Vagina (tissue), 2 donors: Measurements from ENCODE around the gene MYO7A. TPM values are rescaled to one million over a fixed set of nuclear protein-coding genes. Genes with fewer than 3 reads are reported as not detected.

Source experiments
- DNase-seq, 2 donors: peaks; one replicate each; pipeline ENCODE4 v3.0.0-alpha.2; 2017; ENCODE audit errors: extremely low spot score in 2 of 2
- H3K27ac ChIP-seq: fragments of 200-600 bp; sonication (generic); one replicate; pipeline ENCODE4 v1.5.1; 2019
- H3K27me3 ChIP-seq: fragments of 200-600 bp; sonication (generic); one replicate; pipeline ENCODE4 v1.5.1; 2019
- H3K36me3 ChIP-seq, 2 donors: fragments of 200-600 bp; sonication (generic); one replicate each; pipeline ENCODE4 v1.5.1; 2017 to 2019
- H3K4me1 ChIP-seq: fragments of 200-600 bp; sonication (generic); one replicate; pipeline ENCODE4 v1.5.1; 2019
- H3K4me3 ChIP-seq, 2 donors: fragments of 200-600 bp; sonication (generic); 1 replicate in 1 of 2; 2 replicates in 1 of 2; pipeline ENCODE4 v1.5.1; 2016 to 2019
- H3K9me3 ChIP-seq: fragments of 200-600 bp; sonication (generic); one replicate; pipeline ENCODE4 v1.5.1; 2019
- CTCF ChIP-seq, 3 experiments: fragments of 450-650 bp in 2 of 3; fragments of 200-600 bp in 1 of 3; sonication (generic) in 1 of 3; IDR thresholded peaks; one replicate each; pipeline ENCODE4 v1.5.1; 2017 to 2019; ENCODE audit warnings: antibody characterized with exemption in 3 of 3, mild to moderate bottlenecking in 2 of 3, moderate library complexity in 2 of 3
- POLR2A ChIP-seq, 2 donors: fragments of 450-650 bp; IDR thresholded peaks; one replicate each; pipeline ENCODE4 v1.6.1; 2017; ENCODE audit warnings: antibody characterized with exemption in 2 of 2, mild to moderate bottlenecking in 2 of 2, moderate library complexity in 2 of 2
- POLR2AphosphoS5 ChIP-seq, 2 donors: sonication (generic); formaldehyde crosslinking; IDR thresholded peaks; one replicate each; pipeline ENCODE4 v1.9.0; 2017; ENCODE audit warnings: antibody characterized with exemption in 2 of 2, mild to moderate bottlenecking in 2 of 2, low read depth in 1 of 2; ENCODE audit not compliant: insufficient read depth in 1 of 2
- intact Hi-C: fragments of 100-400 bp; cut with DNase I; formaldehyde crosslinking; loops from one replicate; pipeline ENCODE4 v1.15.1; 2023
- total RNA-seq: library from RNA; depleted of rRNA; stranded (reverse); fragments of >200 nt; gene quantifications from one replicate; pipeline ENCODE4 v1.2.3, GENCODE V29; 2016

The MYO7A gene
- total RNA-seq, 1 donor from 2014 or later, result 9.1 TPM

- no peaks in the 10 kb centered on the region for H3K9me3 ChIP-seq
- no peak for TF ChIP-seq POLR2AphosphoS5 (IDR thresholded peaks at IDR 0.05; ENCODE audit: insufficient read depth in 1 of 2, low read depth in 1 of 2)
- peaks cover 24% of the 10 kb centered on the region for H3K4me1 ChIP-seq
- intact Hi-C loops, result no loop called here
- H3K36me3 ChIP-seq, result no peaks in the 10 kb centered on the region
- no peak for DNase-seq
- H3K27ac ChIP-seq, result no peak overlapping the region
- no peak overlapping the region for H3K4me3 ChIP-seq
- H3K27me3 ChIP-seq, result no peaks in the 10 kb centered on the region
These were observed 42.4 kb upstream of the MYO7A start for GRCh38 chr11:77085652-77086051.

- no peak for TF ChIP-seq POLR2A (IDR thresholded peaks at IDR 0.05)
- Histone ChIP-seq H3K36me3 (no peaks in the 10 kb centered on the region), H3K4me3 (no peak overlapping the region), H3K9me3 (no peaks in the 10 kb centered on the region), H3K27ac (no peak overlapping the region), H3K4me1 (peaks cover 24% of the 10 kb centered on the region), H3K27me3 (no peaks in the 10 kb centered on the region)
- intact Hi-C loops, result no loop called here
- DNase-seq, result no peak
These were observed 41.2 kb upstream of the MYO7A start for GRCh38 chr11:77086521-77087472.

GRCh38 chr11:77087723-77088225 is 40.3 kb upstream of the MYO7A start:
- no peaks in the 10 kb centered on the region for H3K27me3 ChIP-seq
- no peaks in the 10 kb centered on the region for H3K9me3 ChIP-seq
- intact Hi-C loops, result no loop called here
- no peak overlapping the region for H3K4me3 ChIP-seq
- no peak for DNase-seq
- H3K4me1 ChIP-seq, result peaks cover 15% of the 10 kb centered on the region
- TF ChIP-seq POLR2AphosphoS5 (IDR thresholded peaks at IDR 0.05; ENCODE audit: insufficient read depth in 1 of 2, low read depth in 1 of 2) (no peak), CTCF (IDR thresholded peaks at IDR 0.05) (no peak)
- H3K27ac ChIP-seq, result no peak overlapping the region
- no peaks in the 10 kb centered on the region for H3K36me3 ChIP-seq

GRCh38 chr11:77088236-77089003 is 39.6 kb upstream of the MYO7A start:
- TF ChIP-seq CTCF (IDR thresholded peaks at IDR 0.05), result no peak
- no peak for TF ChIP-seq POLR2A (IDR thresholded peaks at IDR 0.05)
- no peak for TF ChIP-seq POLR2AphosphoS5 (IDR thresholded peaks at IDR 0.05; ENCODE audit: insufficient read depth in 1 of 2, low read depth in 1 of 2)
- no peak overlapping the region for H3K4me3 ChIP-seq
- H3K27me3 ChIP-seq, result no peaks in the 10 kb centered on the region
- H3K27ac ChIP-seq, result no peak overlapping the region
- H3K4me1 ChIP-seq, result peaks cover 9% of the 10 kb centered on the region
- intact Hi-C loops, result no loop called here
- H3K36me3 ChIP-seq, result no peaks in the 10 kb centered on the region
- no peaks in the 10 kb centered on the region for H3K9me3 ChIP-seq
- no peak for DNase-seq

GRCh38 chr11:77089004-77089545 is 39.0 kb upstream of the MYO7A start:
- no peak for DNase-seq
- TF ChIP-seq POLR2A (IDR thresholded peaks at IDR 0.05), result no peak
- no peak for TF ChIP-seq CTCF (IDR thresholded peaks at IDR 0.05)
- TF ChIP-seq POLR2AphosphoS5 (IDR thresholded peaks at IDR 0.05; ENCODE audit: insufficient read depth in 1 of 2, low read depth in 1 of 2), result no peak
- no peaks in the 10 kb centered on the region for H3K9me3 ChIP-seq
- intact Hi-C loops, result no loop called here
- H3K4me1 ChIP-seq, result peaks cover 2% of the 10 kb centered on the region
- H3K4me3 ChIP-seq, result no peak overlapping the region
- H3K36me3 ChIP-seq, result no peaks in the 10 kb centered on the region
- H3K27ac ChIP-seq, result no peak overlapping the region
- H3K27me3 ChIP-seq, result no peaks in the 10 kb centered on the region
